NCI-H345 treated with DMSO at 0.1 percent for 48 hours (cell line): ENCODE results near the gene DEFB124.
"Not testable (repeated sequence)": the region's sequence is repeated elsewhere in the genome, so short reads cannot be mapped to it uniquely, and the experiment has no call there.

ENCODE experiments used
- DNase-seq: peaks from one replicate; lab custom pipeline; 2025; ENCODE audit not compliant: unreplicated experiment; lab: John Stamatoyannopoulos, UW

The DEFB124 gene

GRCh38 chr20:31426891-31427551, 47.9 kb downstream of the DEFB124 start:
- DNase-seq, result not testable (repeated sequence)

DNA sequence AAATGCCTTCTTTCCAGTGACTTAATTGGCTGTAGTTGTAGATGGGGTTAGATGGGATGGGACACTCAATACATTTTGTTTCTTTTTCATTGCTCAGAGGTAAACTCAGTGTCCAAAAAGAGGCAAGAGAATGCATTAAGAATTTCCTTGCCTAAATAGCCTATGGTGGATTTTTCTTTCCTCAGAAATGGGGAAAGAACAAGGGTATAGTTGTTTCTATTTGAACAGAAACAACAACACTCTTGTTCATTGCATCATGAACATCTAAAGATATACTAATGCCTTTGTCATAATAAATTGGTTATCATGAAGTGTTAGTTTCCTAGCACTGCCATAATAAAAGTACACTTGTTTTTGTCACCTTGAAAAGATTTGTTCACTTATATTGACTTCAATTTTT, 49.1 kb downstream of the DEFB124 start:
- no peak for DNase-seq

DNA sequence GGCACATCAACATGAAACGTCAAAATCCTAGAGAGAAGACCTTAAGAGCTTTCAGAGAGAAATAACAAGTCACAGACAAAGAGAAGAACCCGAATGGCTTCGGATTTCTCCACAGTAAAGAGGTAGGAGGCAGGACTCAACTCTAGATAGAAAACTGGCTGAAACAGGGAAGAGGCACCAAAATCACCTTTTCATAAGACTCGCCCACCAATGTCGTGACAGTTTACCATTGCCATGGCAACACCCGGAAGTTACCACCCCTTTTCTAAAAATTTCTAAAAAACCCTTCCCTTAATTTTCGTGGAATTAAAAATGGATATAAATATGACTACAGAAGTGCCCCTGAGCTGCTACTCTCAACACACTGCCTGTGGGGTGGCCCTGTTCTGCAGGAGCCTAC, 56.6 kb downstream of the DEFB124 start:
- no peak for DNase-seq

DNA sequence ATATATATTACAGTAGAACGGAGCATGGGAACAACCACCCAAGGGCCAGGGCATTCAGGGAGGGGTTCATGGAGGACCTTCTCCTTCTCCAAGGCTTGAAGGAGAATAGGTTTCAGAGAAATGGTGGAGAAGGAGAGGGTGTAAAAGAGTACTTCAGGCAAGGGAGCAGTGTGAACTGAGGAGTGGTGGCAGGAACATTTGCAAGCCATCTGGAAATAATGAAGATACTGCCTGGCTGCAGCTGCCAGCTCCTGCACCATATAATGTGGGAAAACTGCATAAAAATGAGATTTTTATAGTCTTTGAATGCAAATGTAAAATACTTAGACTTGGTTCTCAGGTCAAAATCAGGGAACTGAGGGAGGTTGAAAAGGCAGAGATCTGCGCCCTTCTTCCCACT, 59.3 kb downstream of the DEFB124 start:
- no peak for DNase-seq
